ENCODE measurements around the gene A2M. TPM values are rescaled to one million over a fixed set of nuclear protein-coding genes. Genes with fewer than 3 reads are reported as not detected.

Gene A2M
- total and polyA plus RNA-seq, 2 of the 13 experiments (the other 11 are each of a cell fraction or from before 2014, with no cell fraction given), result 2,807 to 6,551 TPM

GRCh38 chr12:9132008-9132535, 16.4 kb upstream of the A2M start (continued):
- TF ChIP-seq HOXA9 (CRISPR knock-in tag; IDR thresholded peaks at IDR 0.05; ENCODE audit: borderline replicate concordance) (peak; percentile 65; the same call in 1 of the 2 replicates), ZC3H13 (CRISPR knock-in tag; IDR thresholded peaks at IDR 0.05) (no peak), NCOA1 (CRISPR knock-in tag; IDR thresholded peaks at IDR 0.05) (peak; percentile 98), ZBTB33 (CRISPR knock-in tag; IDR thresholded peaks at IDR 0.05) (peak; percentile 63), EP300 (IDR thresholded peaks at IDR 0.05; ENCODE audit: low read depth in 2 of 2, low read length in 2 of 2) (peak; percentile 98 to 100), EP300 (CRISPR knock-in tag; IDR thresholded peaks at IDR 0.05; ENCODE audit: borderline replicate concordance) (peak; percentile 98), ZNF280B (CRISPR knock-in tag; IDR thresholded peaks at IDR 0.05; ENCODE audit: borderline replicate concordance) (no peak), ZNF766 (CRISPR knock-in tag; IDR thresholded peaks at IDR 0.05; ENCODE audit: borderline replicate concordance) (no peak), ZNF619 (CRISPR knock-in tag; IDR thresholded peaks at IDR 0.05) (no peak), FOSL1 (CRISPR knock-in tag; IDR thresholded peaks at IDR 0.05; ENCODE audit: borderline replicate concordance) (no peak; the same call in 1 of the 2 replicates), ZNF691 (CRISPR knock-in tag; IDR thresholded peaks at IDR 0.05; ENCODE audit: borderline replicate concordance, low read depth) (peak; percentile 28; the same call in 1 of the 2 replicates), ZBTB7A (CRISPR knock-in tag; IDR thresholded peaks at IDR 0.05) (no peak), KIAA2018 (CRISPR knock-in tag; IDR thresholded peaks at IDR 0.05; ENCODE audit: borderline replicate concordance) (no peak), HDAC6 (IDR thresholded peaks at IDR 0.05; ENCODE audit: low read depth, low read length) (no peak; the same call in 1 of the 2 replicates)

Measured in HepG2 (cell line).